Endothelial cell (in vitro differentiated cells): ENCODE measurements around the gene SEPTIN5. TPM values are rescaled to one million over a fixed set of nuclear protein-coding genes. Genes with fewer than 3 reads are reported as not detected.
"Not testable (repeated sequence)": the region's sequence is repeated elsewhere in the genome, so short reads cannot be mapped to it uniquely, and the experiment has no call there.

Experiments
- DNase-seq: peaks from one replicate; pipeline ENCODE4 v3.0.0; 2021; ENCODE audit warnings: low spot score
- H3K27ac Mint-ChIP-seq: one replicate; pipeline ENCODE4 v1.8.0; 2021; ENCODE audit warnings: mixed read lengths, inconsistent platforms; ENCODE audit not compliant: unreplicated experiment
- H3K27me3 Mint-ChIP-seq: one replicate; pipeline ENCODE4 v1.8.0; 2021; ENCODE audit warnings: mild to moderate bottlenecking, moderate library complexity, mixed read lengths, inconsistent platforms; ENCODE audit not compliant: unreplicated experiment
- H3K36me3 Mint-ChIP-seq: one replicate; pipeline ENCODE4 v1.8.0; 2021; ENCODE audit warnings: mild to moderate bottlenecking, low read depth, mixed read lengths, inconsistent platforms; ENCODE audit not compliant: unreplicated experiment
- H3K4me1 Mint-ChIP-seq: one replicate; pipeline ENCODE4 v1.8.0; 2021; ENCODE audit warnings: mild to moderate bottlenecking, mixed read lengths, inconsistent platforms; ENCODE audit not compliant: unreplicated experiment
- H3K4me3 Mint-ChIP-seq: one replicate; pipeline ENCODE4 v1.8.0; 2021; ENCODE audit warnings: mild to moderate bottlenecking, mixed read lengths, inconsistent platforms; ENCODE audit not compliant: unreplicated experiment
- H3K9me3 Mint-ChIP-seq: one replicate; pipeline ENCODE4 v1.8.0; 2021; ENCODE audit warnings: mixed read lengths, inconsistent platforms; ENCODE audit not compliant: unreplicated experiment
- total RNA-seq: library from RNA; stranded (reverse); fragmentation: NEBNext Ultra II Directional; extraction: Animal tissue kit (Norgen Biotek cat#: 25700); gene quantifications from one replicate; pipeline ENCODE4 v1.2.1, GENCODE V29; 2021; ENCODE audit not compliant: unreplicated experiment
- TF ChIP-seq, protein P1 (sequence below): fragments of 200-600 bp; sonication (generic); IDR thresholded peaks from one replicate; pipeline ENCODE4 v1.5.0; 2021; ENCODE audit warnings: antibody characterized with exemption; ENCODE audit not compliant: unreplicated experiment

The SEPTIN5 gene
- total RNA-seq, 1 donor from 2014 or later = 2.3 TPM

GRCh38 chr22:19673660-19674059, 40.6 kb upstream of the SEPTIN5 start:
- no peak overlapping the region for H3K27ac Mint-ChIP-seq
- H3K4me3 Mint-ChIP-seq = no peak overlapping the region
- TF ChIP-seq, protein P1, sequence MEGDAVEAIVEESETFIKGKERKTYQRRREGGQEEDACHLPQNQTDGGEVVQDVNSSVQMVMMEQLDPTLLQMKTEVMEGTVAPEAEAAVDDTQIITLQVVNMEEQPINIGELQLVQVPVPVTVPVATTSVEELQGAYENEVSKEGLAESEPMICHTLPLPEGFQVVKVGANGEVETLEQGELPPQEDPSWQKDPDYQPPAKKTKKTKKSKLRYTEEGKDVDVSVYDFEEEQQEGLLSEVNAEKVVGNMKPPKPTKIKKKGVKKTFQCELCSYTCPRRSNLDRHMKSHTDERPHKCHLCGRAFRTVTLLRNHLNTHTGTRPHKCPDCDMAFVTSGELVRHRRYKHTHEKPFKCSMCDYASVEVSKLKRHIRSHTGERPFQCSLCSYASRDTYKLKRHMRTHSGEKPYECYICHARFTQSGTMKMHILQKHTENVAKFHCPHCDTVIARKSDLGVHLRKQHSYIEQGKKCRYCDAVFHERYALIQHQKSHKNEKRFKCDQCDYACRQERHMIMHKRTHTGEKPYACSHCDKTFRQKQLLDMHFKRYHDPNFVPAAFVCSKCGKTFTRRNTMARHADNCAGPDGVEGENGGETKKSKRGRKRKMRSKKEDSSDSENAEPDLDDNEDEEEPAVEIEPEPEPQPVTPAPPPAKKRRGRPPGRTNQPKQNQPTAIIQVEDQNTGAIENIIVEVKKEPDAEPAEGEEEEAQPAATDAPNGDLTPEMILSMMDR = no peak
- no peaks in the 10 kb centered on the region for H3K4me1 Mint-ChIP-seq
- no peaks in the 10 kb centered on the region for H3K27me3 Mint-ChIP-seq
- H3K9me3 Mint-ChIP-seq = no peaks in the 10 kb centered on the region
- DNase-seq = no peak
- H3K36me3 Mint-ChIP-seq = peaks cover 4% of the 10 kb centered on the region

GRCh38 chr22:19674129-19674928, 40.0 kb upstream of the SEPTIN5 start:
- peaks cover 4% of the 10 kb centered on the region for H3K36me3 Mint-ChIP-seq
- no peaks in the 10 kb centered on the region for H3K9me3 Mint-ChIP-seq
- H3K4me3 Mint-ChIP-seq = no peak overlapping the region
- H3K27me3 Mint-ChIP-seq = no peaks in the 10 kb centered on the region
- H3K27ac Mint-ChIP-seq = no peak overlapping the region
- TF ChIP-seq, protein P1 = no peak
- H3K4me1 Mint-ChIP-seq = no peaks in the 10 kb centered on the region
- no peak for DNase-seq

- H3K27ac Mint-ChIP-seq = no peak overlapping the region
- no peak for DNase-seq
- H3K9me3 Mint-ChIP-seq = no peaks in the 10 kb centered on the region
- H3K4me1 Mint-ChIP-seq = no peaks in the 10 kb centered on the region
- H3K4me3 Mint-ChIP-seq = no peak overlapping the region
- TF ChIP-seq, protein P1 = no peak
- H3K27me3 Mint-ChIP-seq = no peaks in the 10 kb centered on the region
- peaks cover 4% of the 10 kb centered on the region for H3K36me3 Mint-ChIP-seq
These were observed 39.4 kb upstream of the SEPTIN5 start for GRCh38 chr22:19674929-19675253.

GRCh38 chr22:19675428-19675827, 38.9 kb upstream of the SEPTIN5 start:
- DNase-seq = no peak
- H3K4me1 Mint-ChIP-seq = no peaks in the 10 kb centered on the region
- H3K27ac Mint-ChIP-seq = no peak overlapping the region
- peaks cover 4% of the 10 kb centered on the region for H3K36me3 Mint-ChIP-seq
- TF ChIP-seq, protein P1 = no peak
- H3K27me3 Mint-ChIP-seq = no peaks in the 10 kb centered on the region
- no peak overlapping the region for H3K4me3 Mint-ChIP-seq
- no peaks in the 10 kb centered on the region for H3K9me3 Mint-ChIP-seq

GRCh38 chr22:19676437-19676836, 37.9 kb upstream of the SEPTIN5 start:
- H3K27ac Mint-ChIP-seq, H3K4me1 Mint-ChIP-seq, H3K9me3 Mint-ChIP-seq, DNase-seq, H3K27me3 Mint-ChIP-seq, H3K36me3 Mint-ChIP-seq, H3K4me3 Mint-ChIP-seq: not testable (repeated sequence)
